ENCODE results near the gene TNNI3K.

The TNNI3K gene

DNA sequence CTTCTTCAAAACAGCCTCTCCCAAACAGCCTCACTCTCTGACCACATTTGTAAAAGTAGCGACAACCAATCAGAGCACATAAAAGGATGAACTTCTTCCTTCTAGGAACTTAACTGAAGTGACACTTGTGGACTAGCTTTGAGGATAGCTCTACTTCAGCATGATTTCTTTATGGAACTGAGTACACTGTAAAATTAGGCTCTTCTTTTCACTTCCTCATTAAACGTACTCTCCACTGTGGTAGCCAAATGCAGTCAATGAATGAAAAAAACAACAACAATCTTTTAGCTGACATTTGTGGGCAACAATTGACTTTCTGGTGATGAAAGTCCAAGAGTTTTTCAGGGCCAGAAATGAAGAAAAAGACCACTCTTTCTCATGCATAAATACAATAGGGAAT lies 267.7 kb downstream of the TNNI3K start:
- Histone ChIP-seq H3K4me1 (ENCODE audit: insufficient read depth, low read length) (peaks cover 33% of the 10 kb centered on the region), H3K27me3 (ENCODE audit: insufficient read depth, low read length) (no peaks in the 10 kb centered on the region), H3K36me3 (ENCODE audit: insufficient read depth, low read length) (no peaks in the 10 kb centered on the region), H3K9me3 (ENCODE audit: insufficient read depth, low read depth, low read length) (no peaks in the 10 kb centered on the region), H3K4me3 (ENCODE audit: low read length) (no peak overlapping the region), H3K9ac (ENCODE audit: low read depth, low read length) (no peak overlapping the region), H3K27ac (ENCODE audit: low read depth, low read length) (no peak overlapping the region)
- 97% methylated on average over 2 of the region's 2 CpGs for WGBS

DNA sequence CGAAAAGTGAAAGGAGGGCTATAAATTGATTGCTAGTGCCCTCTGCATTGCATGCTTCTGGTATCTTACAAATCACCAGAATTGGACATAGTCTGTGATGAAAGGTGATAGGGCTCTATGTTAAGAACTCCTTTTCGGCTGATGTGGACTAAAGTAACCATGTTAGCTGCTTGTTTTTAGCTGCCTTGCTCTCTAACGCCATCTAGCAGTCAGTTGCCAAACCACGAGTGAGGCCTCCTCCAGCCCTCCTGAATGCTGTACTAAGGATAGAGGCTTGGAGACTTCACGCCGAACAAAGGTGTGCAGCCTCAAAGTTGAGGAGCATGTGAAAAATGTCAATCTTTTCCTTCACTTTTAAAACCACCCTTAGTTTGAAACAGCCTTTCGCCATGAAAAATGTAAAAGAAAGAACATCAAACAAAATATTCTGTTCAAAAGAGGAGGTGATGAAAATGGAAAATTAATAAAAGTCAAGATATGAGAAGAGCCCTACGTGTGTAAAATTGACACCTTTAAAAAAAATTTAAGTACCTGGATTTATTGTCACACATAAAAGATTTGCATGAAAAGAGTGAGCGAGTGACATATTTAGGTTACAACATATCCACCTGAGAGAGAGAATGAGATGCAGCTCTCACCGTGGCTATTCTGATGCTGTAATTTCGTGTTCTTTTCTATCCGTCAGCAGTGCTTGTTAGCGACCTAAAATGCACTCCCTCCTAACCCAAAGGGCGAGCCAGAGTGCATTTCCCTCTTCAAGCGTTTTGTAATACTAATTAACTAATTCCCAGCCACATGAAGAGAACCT lies 269.1 kb downstream of the TNNI3K start:
- H3K36me3 ChIP-seq (ENCODE audit: insufficient read depth, low read length): no peaks in the 10 kb centered on the region
- no peak overlapping the region for H3K4me3 ChIP-seq (ENCODE audit: low read length)
- H3K9ac ChIP-seq (ENCODE audit: low read depth, low read length): no peak overlapping the region
- no peaks in the 10 kb centered on the region for H3K27me3 ChIP-seq (ENCODE audit: insufficient read depth, low read length)
- 41% methylated on average over 14 of the region's 15 CpGs for WGBS
- peaks cover 27% of the 10 kb centered on the region for H3K4me1 ChIP-seq (ENCODE audit: insufficient read depth, low read length)
- no peak overlapping the region for H3K27ac ChIP-seq (ENCODE audit: low read depth, low read length)
- no peaks in the 10 kb centered on the region for H3K9me3 ChIP-seq (ENCODE audit: insufficient read depth, low read depth, low read length)

DNA sequence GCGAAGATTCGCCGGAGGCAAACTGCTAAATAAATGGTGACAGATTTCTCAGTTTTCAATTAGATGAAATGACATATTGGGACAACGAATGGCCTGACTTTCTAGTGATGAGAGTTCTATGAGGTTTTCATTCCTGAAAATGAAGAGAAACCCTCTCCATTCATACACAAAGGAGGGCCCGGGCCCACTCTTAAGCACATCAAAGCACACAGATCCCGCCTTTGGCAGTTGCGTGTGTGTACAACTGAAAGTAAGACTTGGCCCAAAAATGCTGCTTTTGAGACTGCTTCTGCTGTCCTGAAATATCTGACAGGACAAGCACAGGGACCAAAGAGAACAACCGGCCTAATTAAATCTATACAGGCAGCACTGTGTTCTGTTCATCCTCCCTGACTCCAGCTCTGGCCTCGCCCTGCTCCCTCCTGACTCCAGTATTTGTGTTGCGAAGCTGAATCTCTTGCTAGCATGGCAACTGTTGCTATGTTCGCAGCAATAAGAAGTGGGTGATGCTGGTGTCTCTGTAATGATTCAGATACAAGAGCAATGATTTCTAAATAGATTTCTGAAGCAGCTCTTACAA lies 269.8 kb downstream of the TNNI3K start:
- Histone ChIP-seq H3K9me3 (ENCODE audit: insufficient read depth, low read depth, low read length) (no peaks in the 10 kb centered on the region), H3K27ac (ENCODE audit: low read depth, low read length) (no peak overlapping the region), H3K36me3 (ENCODE audit: insufficient read depth, low read length) (no peaks in the 10 kb centered on the region), H3K4me1 (ENCODE audit: insufficient read depth, low read length) (peaks cover 27% of the 10 kb centered on the region), H3K4me3 (ENCODE audit: low read length) (no peak overlapping the region), H3K27me3 (ENCODE audit: insufficient read depth, low read length) (no peaks in the 10 kb centered on the region), H3K9ac (ENCODE audit: low read depth, low read length) (no peak overlapping the region)
- 57% methylated on average over 10 of the region's 11 CpGs for WGBS

DNA sequence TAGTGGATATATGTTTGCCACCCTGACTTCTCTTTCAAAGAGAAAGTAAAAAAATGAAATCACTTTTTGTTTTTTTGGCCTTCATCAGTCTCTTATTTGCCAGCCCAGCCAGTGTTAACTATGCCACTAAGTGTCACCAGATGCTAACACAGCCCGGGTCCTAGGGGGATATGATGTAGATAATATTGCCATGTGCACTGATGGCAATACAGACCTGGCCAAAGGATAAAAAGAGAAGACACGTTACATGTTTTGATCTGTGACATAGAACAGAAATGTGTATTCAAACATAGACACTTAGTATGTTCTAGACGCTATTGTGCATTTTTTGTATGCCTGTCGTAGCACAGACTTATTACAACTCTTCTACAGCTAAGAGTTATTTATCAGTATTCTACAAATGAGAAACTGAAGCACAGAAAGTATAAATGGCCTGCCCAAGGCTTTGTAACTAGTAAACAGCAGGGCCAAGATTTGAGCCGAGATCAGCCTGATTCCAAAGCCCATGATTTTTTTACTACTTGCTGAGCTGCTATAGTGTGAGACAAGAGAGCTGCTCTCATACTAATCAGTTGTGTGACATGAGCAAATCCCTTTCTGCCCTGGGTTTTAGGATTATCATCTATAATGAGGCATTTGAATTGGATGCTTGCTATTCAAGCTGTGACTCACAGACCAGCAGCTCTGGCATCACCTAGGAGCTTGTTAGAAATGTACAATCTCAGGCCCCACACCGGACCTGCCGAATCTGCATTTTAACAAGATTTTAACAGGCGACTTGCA lies 270.9 kb downstream of the TNNI3K start:
- Histone ChIP-seq H3K27me3 (ENCODE audit: insufficient read depth, low read length) (no peaks in the 10 kb centered on the region), H3K4me1 (ENCODE audit: insufficient read depth, low read length) (peaks cover 27% of the 10 kb centered on the region), H3K9ac (ENCODE audit: low read depth, low read length) (no peak overlapping the region), H3K36me3 (ENCODE audit: insufficient read depth, low read length) (no peaks in the 10 kb centered on the region), H3K27ac (ENCODE audit: low read depth, low read length) (no peak overlapping the region), H3K4me3 (ENCODE audit: low read length) (no peak overlapping the region), H3K9me3 (ENCODE audit: insufficient read depth, low read depth, low read length) (no peaks in the 10 kb centered on the region)
- WGBS: 76% methylated on average over 8 of the region's 8 CpGs

DNA sequence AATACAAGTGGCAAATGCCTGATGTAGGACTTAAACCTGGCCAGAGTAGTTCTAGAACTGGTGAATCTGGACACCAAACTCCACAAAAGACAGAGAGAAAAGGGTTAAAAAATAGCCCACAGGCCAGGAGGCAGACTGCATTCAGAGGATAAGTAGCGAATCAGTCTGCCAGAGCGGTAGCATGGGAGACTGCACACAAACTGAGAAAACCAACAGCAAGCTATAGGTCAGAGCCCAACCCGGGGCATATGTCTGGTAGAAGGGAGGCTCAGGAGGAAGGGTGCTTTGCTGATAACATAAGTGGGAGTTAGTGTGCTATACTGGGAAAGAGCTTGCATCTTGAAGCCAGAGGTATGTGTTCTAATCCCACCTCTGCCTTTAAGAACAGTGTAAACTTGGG lies 273.3 kb downstream of the TNNI3K start:
- Histone ChIP-seq H3K4me3 (ENCODE audit: low read length) (no peak overlapping the region), H3K27ac (ENCODE audit: low read depth, low read length) (no peak overlapping the region), H3K27me3 (ENCODE audit: insufficient read depth, low read length) (no peaks in the 10 kb centered on the region), H3K9ac (ENCODE audit: low read depth, low read length) (no peak overlapping the region), H3K4me1 (ENCODE audit: insufficient read depth, low read length) (peaks cover 27% of the 10 kb centered on the region), H3K36me3 (ENCODE audit: insufficient read depth, low read length) (no peaks in the 10 kb centered on the region), H3K9me3 (ENCODE audit: insufficient read depth, low read depth, low read length) (no peaks in the 10 kb centered on the region)
- 26% methylated on average over 3 of the region's 3 CpGs for WGBS

DNA sequence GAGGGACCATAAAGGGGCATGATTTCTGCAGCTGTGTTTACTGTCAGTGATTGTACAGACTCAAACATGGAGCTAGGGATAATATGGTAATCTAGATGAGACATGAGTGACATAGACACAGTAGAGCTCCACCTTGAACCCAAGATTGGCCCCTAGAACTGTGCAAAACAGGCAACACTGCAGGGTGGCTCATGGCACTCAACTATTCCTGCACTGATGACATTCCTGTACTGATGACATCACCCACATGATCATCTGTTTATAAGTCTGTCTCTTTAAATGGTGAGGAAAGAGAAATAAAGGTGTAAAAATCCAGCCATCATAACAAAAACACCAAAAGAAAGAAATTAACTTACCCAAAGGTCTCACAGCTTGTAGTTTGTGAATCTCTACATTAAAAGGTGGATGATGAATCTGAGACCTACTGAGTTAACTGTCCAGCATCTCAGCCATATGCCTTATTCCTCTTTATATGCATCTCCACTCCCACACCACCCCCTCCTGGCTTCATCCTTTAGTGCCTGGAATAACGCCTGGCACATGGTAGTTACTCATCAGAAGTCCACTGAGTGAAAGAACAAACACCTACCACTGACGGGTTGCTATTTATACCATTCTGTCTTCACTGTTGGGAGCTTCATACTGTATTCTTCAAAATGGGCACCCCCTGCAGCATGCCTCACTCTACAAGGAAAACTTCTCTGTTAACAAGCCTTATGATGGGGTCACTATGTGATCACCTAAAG lies 277.2 kb downstream of the TNNI3K start, which contains the start of gene LRRC53:
Gene LRRC53 (minus strand): TSS at position 442 of the 746 bp plus-strand sequence. CDS start 29,262 bp downstream, outside the sequence.
- Histone ChIP-seq H3K36me3 (ENCODE audit: insufficient read depth, low read length) (no peaks in the 10 kb centered on the region), H3K27ac (ENCODE audit: low read depth, low read length) (no peak within 1 kb of the TSS), H3K9ac (ENCODE audit: low read depth, low read length) (no peak within 1 kb of the TSS), H3K4me3 (ENCODE audit: low read length) (no peak within 1 kb of the TSS), H3K4me1 (ENCODE audit: insufficient read depth, low read length) (no peaks in the 10 kb centered on the region), H3K27me3 (ENCODE audit: insufficient read depth, low read length) (no peaks in the 10 kb centered on the region), H3K9me3 (ENCODE audit: insufficient read depth, low read depth, low read length) (no peaks in the 10 kb centered on the region)
- WGBS: 77% methylated on average over 2 of the region's 2 CpGs

DNA sequence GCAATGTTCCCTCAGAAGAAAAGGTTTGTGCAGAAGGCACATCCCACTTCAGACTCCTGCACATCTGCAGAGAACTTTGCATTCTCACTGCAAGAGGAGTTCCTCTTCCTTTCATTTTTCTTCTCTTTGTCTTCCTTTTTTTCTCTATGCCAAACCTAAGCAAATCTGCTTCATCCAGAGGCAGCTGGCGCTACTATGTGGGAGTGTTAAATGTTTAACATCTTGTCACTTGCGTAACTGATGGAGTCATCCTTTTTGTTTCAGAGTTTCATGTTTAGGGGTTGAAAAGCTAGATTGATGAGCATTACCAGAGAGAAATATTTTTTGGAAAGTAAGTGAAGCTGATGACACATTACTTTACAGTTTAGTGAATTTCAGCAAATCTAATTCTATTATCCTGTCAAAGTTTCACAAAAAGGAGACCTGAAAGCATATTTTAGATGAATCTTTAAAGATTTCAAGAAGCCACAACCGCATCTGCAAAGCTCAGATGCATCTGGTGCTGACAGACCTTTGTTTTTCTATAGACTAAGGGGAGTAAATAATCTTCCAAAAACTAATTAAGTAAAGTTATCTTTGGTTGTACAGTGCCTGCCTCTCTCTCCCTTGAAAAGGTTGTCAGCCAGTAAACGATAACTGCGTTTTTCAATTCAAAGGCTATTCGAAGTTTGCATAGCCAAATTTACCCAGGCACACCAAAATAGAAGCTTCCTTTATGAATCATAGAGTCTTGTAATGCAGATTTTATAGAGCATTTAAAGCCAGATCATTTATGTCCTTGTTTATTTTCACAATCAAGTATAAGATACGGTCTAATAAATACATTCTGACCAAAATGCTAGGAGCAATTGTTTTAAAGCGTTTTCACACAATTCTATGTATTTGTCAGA lies 278.5 kb downstream of the TNNI3K start:
- H3K27me3 ChIP-seq (ENCODE audit: insufficient read depth, low read length): no peaks in the 10 kb centered on the region
- no peaks in the 10 kb centered on the region for H3K4me1 ChIP-seq (ENCODE audit: insufficient read depth, low read length)
- H3K36me3 ChIP-seq (ENCODE audit: insufficient read depth, low read length): no peaks in the 10 kb centered on the region
- 97% methylated on average over 7 of the region's 8 CpGs for WGBS
- no peaks in the 10 kb centered on the region for H3K9me3 ChIP-seq (ENCODE audit: insufficient read depth, low read depth, low read length)
- no peak overlapping the region for H3K9ac ChIP-seq (ENCODE audit: low read depth, low read length)
- no peak overlapping the region for H3K27ac ChIP-seq (ENCODE audit: low read depth, low read length)
- H3K4me3 ChIP-seq (ENCODE audit: low read length): no peak overlapping the region

DNA sequence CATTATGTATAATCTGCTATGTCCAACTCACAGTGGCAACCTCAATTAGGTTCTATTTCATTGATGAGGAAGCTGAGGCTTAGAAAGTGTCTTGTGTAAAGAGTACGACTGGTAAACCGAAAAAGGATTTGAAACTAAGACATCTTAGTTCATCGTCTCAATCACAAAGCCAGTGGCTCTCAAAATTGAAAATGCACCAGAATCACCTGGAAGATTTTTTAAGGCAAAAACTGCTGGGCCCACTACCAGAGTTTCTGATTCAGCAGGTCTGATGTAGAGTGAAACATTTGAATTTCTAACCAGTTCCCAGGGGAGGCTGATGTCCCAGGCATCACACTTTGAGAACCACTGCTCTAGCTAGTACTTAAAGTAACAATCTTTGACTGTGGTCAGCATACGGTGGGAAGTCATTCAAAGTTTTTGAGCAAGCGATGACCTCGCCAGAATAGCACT lies 282.4 kb downstream of the TNNI3K start:
- Histone ChIP-seq H3K36me3 (ENCODE audit: insufficient read depth, low read length) (no peaks in the 10 kb centered on the region), H3K9ac (ENCODE audit: low read depth, low read length) (no peak overlapping the region), H3K4me3 (ENCODE audit: low read length) (no peak overlapping the region), H3K27ac (ENCODE audit: low read depth, low read length) (no peak overlapping the region), H3K9me3 (ENCODE audit: insufficient read depth, low read depth, low read length) (no peaks in the 10 kb centered on the region), H3K4me1 (ENCODE audit: insufficient read depth, low read length) (peaks cover 15% of the 10 kb centered on the region), H3K27me3 (ENCODE audit: insufficient read depth, low read length) (no peaks in the 10 kb centered on the region)
- 95% methylated on average over 6 of the region's 6 CpGs for WGBS

DNA sequence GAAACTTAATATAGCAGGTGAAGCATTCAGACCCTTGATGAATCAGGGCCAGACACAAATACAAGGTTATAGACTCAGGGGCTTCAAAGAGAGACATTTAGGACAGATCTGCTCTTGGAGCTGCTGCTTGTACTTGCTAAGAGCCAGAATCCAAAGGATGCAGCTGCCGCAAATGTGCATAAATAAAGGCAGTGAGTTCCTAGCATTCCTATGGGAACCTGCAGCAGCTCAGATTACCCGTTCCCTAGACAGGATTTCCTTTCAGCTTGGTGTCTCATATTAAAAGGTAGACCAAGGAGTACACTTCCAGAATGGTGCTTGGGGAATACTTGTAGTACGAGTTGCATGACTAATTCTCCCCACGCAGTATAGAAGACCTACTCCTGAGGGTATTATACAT lies 287.0 kb downstream of the TNNI3K start:
- Histone ChIP-seq H3K27ac (ENCODE audit: low read depth, low read length) (peak overlapping the region; percentile 39), H3K4me3 (ENCODE audit: low read length) (no peak overlapping the region; the same call in 1 of the 2 replicates), H3K36me3 (ENCODE audit: insufficient read depth, low read length) (no peaks in the 10 kb centered on the region), H3K27me3 (ENCODE audit: insufficient read depth, low read length) (no peaks in the 10 kb centered on the region), H3K4me1 (ENCODE audit: insufficient read depth, low read length) (peaks cover 46% of the 10 kb centered on the region), H3K9ac (ENCODE audit: low read depth, low read length) (no peak overlapping the region), H3K9me3 (ENCODE audit: insufficient read depth, low read depth, low read length) (no peaks in the 10 kb centered on the region)
- WGBS: 38% methylated on average over 4 of the region's 4 CpGs

DNA sequence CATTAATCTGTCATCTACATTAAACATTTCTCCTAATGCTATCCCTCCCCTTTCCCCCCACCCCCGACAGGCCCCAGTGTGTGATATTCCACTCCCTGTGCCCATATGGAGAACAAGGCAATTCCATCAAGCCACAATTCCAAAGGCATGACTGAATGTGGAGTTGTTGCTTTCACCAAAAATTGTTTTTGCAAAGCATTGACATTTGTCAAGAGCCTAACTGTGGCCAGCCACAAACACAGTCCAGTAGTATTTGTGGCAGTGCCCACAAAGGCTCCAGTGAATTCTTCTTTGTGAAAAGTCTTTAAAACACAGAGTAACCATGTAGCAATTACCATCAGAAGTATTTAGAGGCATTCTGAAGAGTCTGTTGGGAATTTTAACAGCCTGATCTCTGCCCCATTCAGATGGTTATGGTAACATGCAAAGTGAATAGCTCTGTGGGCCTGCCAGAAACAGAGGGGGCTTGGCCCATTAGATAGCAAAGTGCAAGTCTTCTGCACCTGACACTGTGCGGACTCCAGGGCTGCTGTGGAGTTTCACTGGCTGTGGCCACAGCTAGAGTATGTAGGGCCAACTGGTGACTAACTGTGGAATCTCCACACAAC lies 288.8 kb downstream of the TNNI3K start:
- Histone ChIP-seq H3K9me3 (ENCODE audit: insufficient read depth, low read depth, low read length) (no peaks in the 10 kb centered on the region), H3K4me3 (ENCODE audit: low read length) (no peak overlapping the region), H3K36me3 (ENCODE audit: insufficient read depth, low read length) (no peaks in the 10 kb centered on the region), H3K9ac (ENCODE audit: low read depth, low read length) (no peak overlapping the region), H3K4me1 (ENCODE audit: insufficient read depth, low read length) (peaks cover 46% of the 10 kb centered on the region), H3K27ac (ENCODE audit: low read depth, low read length) (peak overlapping the region; percentile 47; the same call in 1 of the 2 replicates), H3K27me3 (ENCODE audit: insufficient read depth, low read length) (no peaks in the 10 kb centered on the region)
- 65% methylated on average over 2 of the region's 2 CpGs for WGBS

Measured in HUES64 (cell line).